Measurements from ENCODE around the gene SOX3.

The SOX3 gene

GRCh38 chrX:140504371-140505324, at the start of gene SOX3:
TSS of gene SOX3 (minus strand) at chrX:140505069. CDS start at chrX:140505060, 9 bp downstream.
- in situ Hi-C loops (cut with MboI; ENCODE audit: low sequenced_read_pairs): no loop called here

DNA sequence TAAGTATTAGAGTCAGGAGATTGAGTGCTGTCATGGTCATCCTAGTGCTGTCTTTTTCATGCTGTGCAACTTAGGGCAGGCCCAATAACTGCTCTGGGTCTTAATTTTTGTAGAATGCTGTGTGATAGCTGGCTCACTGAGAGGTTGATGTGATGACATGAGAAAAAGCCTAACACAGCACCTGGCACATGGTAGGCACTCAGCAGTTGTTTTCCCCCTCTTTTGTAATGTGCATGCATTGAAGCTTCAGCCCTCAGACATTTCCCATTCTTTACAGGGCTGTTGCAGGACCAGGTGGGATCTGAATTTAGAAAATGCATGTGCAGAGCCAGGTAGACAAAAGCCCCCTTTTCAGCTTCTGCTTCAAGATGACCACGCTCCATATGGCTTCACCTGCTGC, 44.1 kb upstream of the SOX3 start:
- in situ Hi-C loops (cut with MboI; ENCODE audit: low sequenced_read_pairs): no loop called here

GRCh38 chrX:140526171-140526570, 21.3 kb upstream of the SOX3 start:
- in situ Hi-C loops (cut with MboI; ENCODE audit: low sequenced_read_pairs): no loop called here

DNA sequence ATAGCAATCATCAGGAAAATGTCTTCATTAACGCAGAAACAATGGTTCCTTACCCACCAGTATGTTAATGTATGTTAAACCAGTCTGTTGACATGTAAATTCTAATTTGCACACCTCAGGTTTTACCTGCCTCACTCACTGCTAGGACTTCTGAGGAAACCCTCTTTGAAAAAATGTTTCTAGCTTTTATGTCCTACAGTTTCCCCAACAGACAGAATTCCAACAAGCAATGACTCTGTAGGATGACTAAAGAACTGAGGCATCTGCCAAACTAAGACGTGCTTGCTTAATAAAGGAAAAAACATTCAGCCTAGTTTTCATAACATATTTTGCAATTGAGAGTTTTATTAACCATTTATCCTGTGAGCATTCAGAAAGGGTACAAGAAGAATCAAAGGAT, 20.6 kb upstream of the SOX3 start:
- in situ Hi-C loops (cut with MboI; ENCODE audit: low sequenced_read_pairs): no loop called here

DNA sequence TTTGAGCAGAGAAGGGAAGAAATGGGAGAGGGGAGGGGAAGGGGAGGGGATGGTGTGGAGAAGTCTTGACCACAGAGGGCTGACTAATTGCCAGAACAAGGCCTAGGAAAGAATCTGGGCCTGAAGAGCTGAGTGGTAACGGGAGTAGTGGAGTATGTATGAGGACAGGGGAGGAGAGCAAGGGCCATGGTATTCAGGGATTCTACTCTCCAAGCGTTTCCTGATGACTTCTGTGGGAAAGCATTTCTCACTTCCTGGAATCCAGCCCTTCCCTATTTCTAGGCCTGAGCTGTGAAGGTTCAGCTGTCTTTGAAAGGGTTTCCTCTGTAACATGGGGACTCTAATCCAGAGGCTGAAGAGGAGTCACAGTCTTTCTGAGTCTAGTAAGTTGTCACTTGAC, 19.7 kb upstream of the SOX3 start:
- in situ Hi-C loops (cut with MboI; ENCODE audit: low sequenced_read_pairs): no loop called here

- in situ Hi-C loops (cut with MboI; ENCODE audit: low sequenced_read_pairs): no loop called here
These were observed 16.5 kb upstream of the SOX3 start for GRCh38 chrX:140521393-140521792.

- in situ Hi-C loops (cut with MboI; ENCODE audit: low sequenced_read_pairs): no loop called here
These were observed 9.7 kb upstream of the SOX3 start for GRCh38 chrX:140514554-140514953.

- in situ Hi-C loops (cut with MboI; ENCODE audit: low sequenced_read_pairs): no loop called here
These were observed 6.0 kb upstream of the SOX3 start for GRCh38 chrX:140510895-140511295.

- in situ Hi-C loops (cut with MboI; ENCODE audit: low sequenced_read_pairs): no loop called here
These were observed 5.4 kb upstream of the SOX3 start for GRCh38 chrX:140510306-140510676.

GRCh38 chrX:140509468-140510305, 4.8 kb upstream of the SOX3 start:
- in situ Hi-C loops (cut with MboI; ENCODE audit: low sequenced_read_pairs): no loop called here

- in situ Hi-C loops (cut with MboI; ENCODE audit: low sequenced_read_pairs): no loop called here
These were observed 4.1 kb upstream of the SOX3 start for GRCh38 chrX:140508958-140509357.

DNA sequence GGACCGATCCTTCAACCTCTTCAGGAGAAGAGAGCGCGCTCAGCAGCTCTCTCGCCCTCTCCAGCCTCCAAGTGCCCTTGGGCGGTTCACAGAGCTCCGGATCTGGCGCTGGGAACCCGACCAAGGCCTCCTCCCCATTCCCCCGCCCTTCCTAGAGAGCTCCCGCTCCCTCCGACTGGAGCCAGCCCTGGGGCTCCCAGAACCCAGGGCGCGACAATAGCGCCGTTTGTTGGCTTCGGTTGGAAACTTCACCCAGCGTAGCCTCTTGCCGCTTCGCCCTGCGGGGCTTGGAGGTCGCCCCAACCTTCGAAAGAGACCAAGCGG, 3.1 kb upstream of the SOX3 start:
- in situ Hi-C loops (cut with MboI; ENCODE audit: low sequenced_read_pairs): no loop called here

- in situ Hi-C loops (cut with MboI; ENCODE audit: low sequenced_read_pairs): no loop called here
These were observed 2.5 kb upstream of the SOX3 start for GRCh38 chrX:140507223-140507981.

GRCh38 chrX:140505421-140506337, 810 bp upstream of the SOX3 start:
- in situ Hi-C loops (cut with MboI; ENCODE audit: low sequenced_read_pairs): no loop called here

- in situ Hi-C loops (cut with MboI; ENCODE audit: low sequenced_read_pairs): no loop called here
These were observed 1.0 kb downstream of the SOX3 start for GRCh38 chrX:140503714-140504351.

DNA sequence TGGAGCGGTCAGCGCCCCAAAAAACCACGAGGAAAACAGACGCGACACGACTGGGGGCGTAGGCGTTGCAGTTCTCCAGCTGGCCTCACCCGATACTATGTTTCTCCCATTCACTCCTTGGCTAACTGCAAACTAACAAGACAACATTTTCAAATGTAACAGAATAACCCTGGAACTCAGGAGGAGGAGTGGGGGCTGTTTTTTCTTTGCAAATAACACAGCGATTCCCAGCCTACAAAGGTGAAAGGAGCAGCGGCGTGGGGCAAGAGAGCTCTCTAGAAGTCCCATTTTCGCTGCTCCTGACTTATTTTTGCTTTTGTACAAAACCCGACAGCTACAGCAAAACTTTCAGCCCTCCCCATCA, 1.6 kb downstream of the SOX3 start:
- in situ Hi-C loops (cut with MboI; ENCODE audit: low sequenced_read_pairs): no loop called here

DNA sequence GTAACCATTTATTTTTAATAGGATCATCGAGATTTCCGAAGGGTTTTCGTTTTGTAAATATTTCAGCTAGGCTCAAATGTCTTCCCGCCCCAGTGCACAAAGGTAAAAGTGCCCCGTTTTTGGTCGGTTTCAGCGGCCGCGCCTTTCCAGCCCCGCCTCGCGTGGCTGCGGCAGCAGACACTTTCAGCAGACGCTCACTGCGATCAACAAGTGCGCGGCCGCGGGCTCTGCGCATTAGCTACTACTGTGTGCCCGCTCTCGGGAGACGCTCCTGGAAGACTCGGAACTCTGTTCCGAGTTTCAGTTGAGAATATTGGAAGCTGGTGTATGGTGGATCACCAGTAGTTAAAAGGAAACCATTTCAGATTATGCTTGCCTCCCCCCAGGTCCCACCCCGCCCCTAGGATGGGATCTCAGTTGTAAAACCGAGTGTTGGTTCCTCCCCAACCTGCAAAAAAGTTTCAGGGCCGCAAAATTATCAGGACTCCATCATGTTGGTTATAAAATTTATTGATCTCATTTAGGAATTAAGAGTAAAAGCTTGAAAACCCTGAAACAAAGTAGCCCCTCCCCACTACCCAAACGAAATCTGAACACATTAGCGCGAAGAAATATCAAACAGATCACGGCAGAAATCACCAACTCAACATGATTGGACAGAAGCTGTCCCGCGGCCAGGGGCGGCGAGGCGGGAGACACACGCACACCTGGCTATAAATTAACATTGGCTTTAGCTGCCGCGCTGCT, 2.2 kb downstream of the SOX3 start:
- in situ Hi-C loops (cut with MboI; ENCODE audit: low sequenced_read_pairs): no loop called here

- in situ Hi-C loops (cut with MboI; ENCODE audit: low sequenced_read_pairs): no loop called here
These were observed 2.9 kb downstream of the SOX3 start for GRCh38 chrX:140501940-140502468.

- in situ Hi-C loops (cut with MboI; ENCODE audit: low sequenced_read_pairs): no loop called here
These were observed 3.5 kb downstream of the SOX3 start for GRCh38 chrX:140501321-140501720.
